CD14-positive monocyte (primary cell): ENCODE data around the gene ZBTB1. TPM values are rescaled to one million over a fixed set of nuclear protein-coding genes. Genes with fewer than 3 reads are reported as not detected.

ENCODE experiments used
- DNase-seq, 3 donors: peaks; one replicate each; pipeline ENCODE4 v3.0.0-alpha.2; 2011 to 2022
- H2AFZ ChIP-seq: 2 replicates; pipeline ENCODE4 v1.6.0; 2012; ENCODE audit warnings: mild to moderate bottlenecking, low read depth, low read length, inconsistent platforms; ENCODE audit not compliant: insufficient read depth, poor library complexity, severe bottlenecking
- H3K27ac ChIP-seq, 2 donors: 1 replicate in 1 of 2; 2 replicates in 1 of 2; pipeline ENCODE4 v1.5.1; 2012 to 2013; ENCODE audit warnings: low read length in 2 of 2, control low read depth in 1 of 2, inconsistent platforms in 1 of 2, low read depth in 1 of 2, mild to moderate bottlenecking in 1 of 2
- H3K27me3 ChIP-seq, 2 donors: one replicate each; pipeline versions ENCODE4 v1.6.0 to v1.6.1; 2011 to 2013; ENCODE audit warnings: low read length in 2 of 2; ENCODE audit not compliant: control insufficient read depth in 2 of 2, insufficient read depth in 2 of 2
- H3K36me3 ChIP-seq, 2 donors: replicated peaks in 1 of 2; 1 replicate in 1 of 2; 2 replicates in 1 of 2; pipeline versions ENCODE4 v1.5.1 to v1.6.1; 2012 to 2013; ENCODE audit warnings: low read length in 2 of 2, control low read depth in 1 of 2, inconsistent platforms in 1 of 2, mild to moderate bottlenecking in 1 of 2; ENCODE audit not compliant: insufficient read depth in 2 of 2, control insufficient read depth in 1 of 2
- H3K4me1 ChIP-seq, 2 donors: 1 replicate in 1 of 2; 2 replicates in 1 of 2; pipeline versions ENCODE4 v1.5.1 to v1.6.1; 2012 to 2013; ENCODE audit warnings: low read length in 2 of 2, control low read depth in 1 of 2, inconsistent platforms in 1 of 2, mild to moderate bottlenecking in 1 of 2, moderate library complexity in 1 of 2; ENCODE audit not compliant: insufficient read depth in 2 of 2, control insufficient read depth in 1 of 2
- H3K4me2 ChIP-seq: replicated peaks from 2 replicates; pipeline ENCODE3; 2012; ENCODE audit warnings: low read length, moderate library complexity, mild to moderate bottlenecking; ENCODE audit not compliant: poor library complexity, severe bottlenecking; ENCODE audit errors: extremely low read depth
- H3K4me3 ChIP-seq, 3 experiments: fragments of 200-600 bp in 1 of 3; sonication (generic) in 1 of 3; replicated peaks in 1 of 3; 1 replicate in 2 of 3; 2 replicates in 1 of 3; pipeline ENCODE4 v1.5.1; 2011 to 2013; ENCODE audit warnings: low read length in 3 of 3, mild to moderate bottlenecking in 3 of 3, control low read depth in 2 of 3, low read depth in 2 of 3, inconsistent platforms in 1 of 3, moderate library complexity in 1 of 3
- H3K79me2 ChIP-seq: 2 replicates; pipeline ENCODE4 v1.6.0; 2012; ENCODE audit warnings: mild to moderate bottlenecking, control low read depth, inconsistent platforms, low read length, moderate library complexity; ENCODE audit not compliant: insufficient read depth
- H3K9ac ChIP-seq: 2 replicates; pipeline ENCODE4 v1.6.0; 2017; ENCODE audit warnings: low read length, mild to moderate bottlenecking; ENCODE audit not compliant: insufficient read depth, poor library complexity, severe bottlenecking
- H3K9me3 ChIP-seq, 2 donors: replicated peaks in 1 of 2; 1 replicate in 1 of 2; 2 replicates in 1 of 2; pipeline versions ENCODE4 v1.5.1 to v1.6.1; 2012 to 2013; ENCODE audit warnings: low read length in 2 of 2, control low read depth in 1 of 2; ENCODE audit not compliant: control insufficient read depth in 1 of 2, insufficient read depth in 1 of 2
- H4K20me1 ChIP-seq: 2 replicates; pipeline ENCODE4 v1.6.0; 2012; ENCODE audit warnings: mild to moderate bottlenecking, low read length, control low read depth, moderate library complexity; ENCODE audit not compliant: insufficient read depth
- H3K27ac Mint-ChIP-seq, 7 donors: one replicate each; pipeline ENCODE4 v1.8.0; 2020; ENCODE audit warnings: mild to moderate bottlenecking in 7 of 7, mixed read lengths in 7 of 7, moderate library complexity in 6 of 7, inconsistent platforms in 2 of 7
- H3K27me3 Mint-ChIP-seq, 3 donors: one replicate each; pipeline ENCODE4 v1.8.0; 2021 to 2022; ENCODE audit warnings: low read depth in 3 of 3, mild to moderate bottlenecking in 3 of 3, mixed read lengths in 3 of 3, moderate library complexity in 3 of 3, inconsistent platforms in 1 of 3
- H3K36me3 Mint-ChIP-seq, 2 donors: one replicate each; pipeline ENCODE4 v1.8.0; 2020; ENCODE audit warnings: mixed read lengths in 2 of 2, inconsistent platforms in 1 of 2, mild to moderate bottlenecking in 1 of 2
- H3K4me1 Mint-ChIP-seq: one replicate; pipeline ENCODE4 v1.8.0; 2020; ENCODE audit warnings: mild to moderate bottlenecking, mixed read lengths
- H3K4me3 Mint-ChIP-seq, 2 donors: one replicate each; pipeline ENCODE4 v1.8.0; 2020; ENCODE audit warnings: mild to moderate bottlenecking in 2 of 2, mixed read lengths in 2 of 2, moderate library complexity in 1 of 2
- H3K9me3 Mint-ChIP-seq, 7 donors: one replicate each; pipeline ENCODE4 v1.8.0; 2020 to 2022; ENCODE audit warnings: mixed read lengths in 7 of 7, mild to moderate bottlenecking in 6 of 7, moderate library complexity in 6 of 7, inconsistent platforms in 2 of 7
- WGBS: methylation state at CpG from one replicate; pipeline ENCODE4 v1.1.5; 2013; ENCODE audit warnings: missing lambda C conversion rate; ENCODE audit not compliant: insufficient coverage; 5-methylcytosine and 5-hydroxymethylcytosine counted together
- intact Hi-C, 2 donors: fragments of 100-400 bp; cut with micrococcal nuclease; formaldehyde crosslinking; loops; one replicate each; pipeline versions ENCODE4 v1.15.0 to v1.15.1; 2023
- polyA plus RNA-seq, 3 donors: library from polyadenylated mRNA; depleted of rRNA in 1 of 3; unstranded in 2 of 3; stranded (reverse) in 1 of 3; fragments of 300-500 nt in 2 of 3; fragments of >200 nt in 1 of 3; fragmentation: Illumina TruSeq in 2 of 3; gene quantifications; 1 replicate in 2 of 3; 2 replicates in 1 of 3; pipeline ENCODE4 v1.2.3, GENCODE V29; 2012 to 2021
- TF ChIP-seq, protein P1 (sequence below): fragments of 200-600 bp; IDR thresholded peaks from one replicate; pipeline ENCODE4 v1.8.0; 2022; ENCODE audit warnings: antibody characterized with exemption, mild to moderate bottlenecking

ZBTB1 gene
- polyA plus RNA-seq, 3 donors = 27.7 to 45.4 (median 33.4) TPM

DNA sequence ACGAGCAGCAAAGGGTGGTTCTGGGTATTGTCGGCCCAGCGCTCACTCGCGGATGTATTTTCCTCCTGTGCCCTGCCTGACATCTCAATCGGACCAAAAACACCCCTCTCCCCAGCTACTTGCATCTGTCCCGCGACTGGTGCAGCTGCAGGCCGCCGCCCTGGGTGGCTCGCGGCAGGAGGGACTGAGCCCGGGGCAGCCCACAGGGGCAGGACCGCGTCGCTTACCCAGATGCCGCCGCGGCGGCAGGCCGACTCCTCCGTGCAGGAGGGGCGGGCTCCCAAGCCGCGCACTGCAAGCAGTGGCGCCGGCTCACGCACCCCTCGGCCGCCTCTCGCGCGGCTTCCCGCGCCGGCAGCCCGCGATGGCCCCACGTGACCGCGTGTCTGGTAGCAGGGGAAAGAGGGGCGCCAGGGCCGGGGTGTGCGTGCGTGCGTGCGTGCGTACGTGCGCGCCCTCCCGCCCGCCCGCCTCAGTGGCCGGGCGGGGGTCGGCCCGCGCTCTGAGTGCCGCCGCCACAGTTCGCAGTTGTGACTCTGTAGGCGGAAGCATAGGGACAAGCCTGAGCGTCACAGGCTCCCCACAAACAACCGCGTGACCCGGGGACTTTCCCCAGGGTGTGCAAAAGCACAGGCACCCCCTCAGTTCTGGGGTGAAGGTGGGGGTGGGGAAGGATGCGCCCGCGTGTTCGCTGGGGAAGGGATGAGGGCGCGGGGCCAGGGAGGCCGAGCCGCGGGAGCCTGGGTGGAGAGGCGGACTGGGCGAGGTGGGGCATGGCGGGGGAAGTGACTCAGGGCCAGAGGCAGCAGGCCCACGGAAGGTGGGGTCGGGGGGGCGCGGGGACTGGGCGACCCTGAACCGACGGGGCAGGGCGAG is 898 bp upstream of the ZBTB1 start, which contains the start of gene ZBTB25:
TSS of gene ZBTB25 (minus strand) at position 405 of the 876 bp plus-strand sequence. CDS start 13,305 bp downstream, outside the sequence.
- peak within 1 kb of the TSS; percentile 95 for H2AFZ ChIP-seq
- Mint-ChIP-seq H3K4me1 (peaks cover 58% of the 10 kb centered on the region), H3K27me3 (no peaks in the 10 kb centered on the region), H3K4me3 (peak within 1 kb of the TSS; percentile 96), H3K36me3 (peaks cover 0 to 11% of the 10 kb centered on the region in 2 donors), H3K9me3 (no peaks in the 10 kb centered on the region), H3K27ac (peak within 1 kb of the TSS; percentile 97 to 99 (median 99))
- H3K4me3 ChIP-seq = peak within 1 kb of the TSS; percentile 49 to 91 (median 87)
- intact Hi-C loops = loop anchor here in 1 of 2 donors (10.0 kb wide), 1 partner anchor 151 kb away; no protein-coding TSS in a partner anchor
- no peaks in the 10 kb centered on the region for H3K36me3 ChIP-seq
- no peaks in the 10 kb centered on the region for H3K27me3 ChIP-seq
- WGBS = under 1% methylated on average over 84 of the region's 87 CpGs
- peak within 1 kb of the TSS; percentile 91 for H3K4me2 ChIP-seq
- TF ChIP-seq, protein P1, sequence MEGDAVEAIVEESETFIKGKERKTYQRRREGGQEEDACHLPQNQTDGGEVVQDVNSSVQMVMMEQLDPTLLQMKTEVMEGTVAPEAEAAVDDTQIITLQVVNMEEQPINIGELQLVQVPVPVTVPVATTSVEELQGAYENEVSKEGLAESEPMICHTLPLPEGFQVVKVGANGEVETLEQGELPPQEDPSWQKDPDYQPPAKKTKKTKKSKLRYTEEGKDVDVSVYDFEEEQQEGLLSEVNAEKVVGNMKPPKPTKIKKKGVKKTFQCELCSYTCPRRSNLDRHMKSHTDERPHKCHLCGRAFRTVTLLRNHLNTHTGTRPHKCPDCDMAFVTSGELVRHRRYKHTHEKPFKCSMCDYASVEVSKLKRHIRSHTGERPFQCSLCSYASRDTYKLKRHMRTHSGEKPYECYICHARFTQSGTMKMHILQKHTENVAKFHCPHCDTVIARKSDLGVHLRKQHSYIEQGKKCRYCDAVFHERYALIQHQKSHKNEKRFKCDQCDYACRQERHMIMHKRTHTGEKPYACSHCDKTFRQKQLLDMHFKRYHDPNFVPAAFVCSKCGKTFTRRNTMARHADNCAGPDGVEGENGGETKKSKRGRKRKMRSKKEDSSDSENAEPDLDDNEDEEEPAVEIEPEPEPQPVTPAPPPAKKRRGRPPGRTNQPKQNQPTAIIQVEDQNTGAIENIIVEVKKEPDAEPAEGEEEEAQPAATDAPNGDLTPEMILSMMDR = no peak
- H4K20me1 ChIP-seq = peaks cover 37% of the 10 kb centered on the region
- DNase-seq = peak; percentile 90 to 98 (median 95)
- peaks cover 49 to 67% of the 10 kb centered on the region in 2 donors for H3K4me1 ChIP-seq
- peak within 1 kb of the TSS; percentile 99 for H3K9ac ChIP-seq
- peak within 1 kb of the TSS; percentile 99 for H3K27ac ChIP-seq
- no peaks in the 10 kb centered on the region for H3K9me3 ChIP-seq
- peaks cover 68% of the 10 kb centered on the region for H3K79me2 ChIP-seq

- Histone ChIP-seq H3K4me1 (peaks cover 58 to 77% of the 10 kb centered on the region in 2 donors), H4K20me1 (peaks cover 52% of the 10 kb centered on the region), H3K27me3 (no peaks in the 10 kb centered on the region), H3K4me3 (peak overlapping the region; percentile 49 to 87 (median 66)), H3K9ac (peak overlapping the region; percentile 99), H3K27ac (peak overlapping the region; percentile 99), H3K36me3 (no peaks in the 10 kb centered on the region), H3K79me2 (peaks cover 77% of the 10 kb centered on the region), H3K4me2 (peak overlapping the region; percentile 91), H2AFZ (peak overlapping the region; percentile 37), H3K9me3 (no peaks in the 10 kb centered on the region)
- H3K4me1 Mint-ChIP-seq = peaks cover 65% of the 10 kb centered on the region
- H3K9me3 Mint-ChIP-seq = no peaks in the 10 kb centered on the region
- under 1% methylated on average over 39 of the region's 68 CpGs for WGBS
- H3K4me3 Mint-ChIP-seq = peak overlapping the region; percentile 96 to 98
- peaks cover 0 to 2% (median 2%) of the 10 kb centered on the region in 3 donors for H3K27me3 Mint-ChIP-seq
- peak overlapping the region; percentile 97 to 99 (median 99) for H3K27ac Mint-ChIP-seq
- peaks cover 0 to 4% of the 10 kb centered on the region in 2 donors for H3K36me3 Mint-ChIP-seq
- DNase-seq = peak; percentile 64 to 75 (median 72)
- TF ChIP-seq, protein P1 = no peak
- intact Hi-C loops = loop anchor here (5.0 to 10.0 kb wide), 2 partner anchors 37 to 150 kb away; partner anchors contain the start of gene HSPA2 (in 1 of the 2)
Observed at GRCh38 chr14:64504897-64505794, 576 bp downstream of the ZBTB1 start.
